Effector memory CD4-positive, alpha-beta T cell (primary cell): Measurements from ENCODE around the gene CTSA.
A peak's percentile ranks its signal among the peaks of the same experiment; 100 is the strongest.

ENCODE experiments used
- DNase-seq, 3 donors: peaks; one replicate each; pipeline ENCODE4 v3.0.0-alpha.2; 2020
- H3K27ac ChIP-seq: 2 replicates; pipeline ENCODE4 v1.7.0; 2013; ENCODE audit warnings: mild to moderate bottlenecking, low read length, moderate library complexity; ENCODE audit not compliant: insufficient read depth, poor library complexity, severe bottlenecking
- H3K27me3 ChIP-seq: replicated peaks from 2 replicates; pipeline ENCODE4 v1.7.0; 2013; ENCODE audit warnings: mild to moderate bottlenecking, low read length; ENCODE audit not compliant: insufficient read depth, control insufficient read depth, poor library complexity, severe bottlenecking
- H3K36me3 ChIP-seq: 2 replicates; pipeline ENCODE4 v1.7.0; 2013; ENCODE audit warnings: mild to moderate bottlenecking, low read length, moderate library complexity; ENCODE audit not compliant: control insufficient read depth, insufficient read depth
- H3K4me1 ChIP-seq: 2 replicates; pipeline ENCODE4 v1.7.0; 2013; ENCODE audit warnings: low read length, mild to moderate bottlenecking; ENCODE audit not compliant: control insufficient read depth, insufficient read depth, poor library complexity, severe bottlenecking
- H3K4me3 ChIP-seq: 2 replicates; pipeline ENCODE4 v1.7.0; 2013; ENCODE audit warnings: low read length, low read depth, mild to moderate bottlenecking; ENCODE audit not compliant: insufficient read depth, poor library complexity, severe bottlenecking
- H3K9me3 ChIP-seq: 2 replicates; pipeline ENCODE4 v1.7.0; 2013; ENCODE audit warnings: mild to moderate bottlenecking, low read length, moderate library complexity; ENCODE audit not compliant: control insufficient read depth
- total RNA-seq, 3 donors: gene quantifications; one replicate each; lab custom pipeline; 2026; lab: John Stamatoyannopoulos, UW

CTSA gene
- total RNA-seq = 61.9 to 88.7 (median 76.9) reads per million in 3 donors

DNA sequence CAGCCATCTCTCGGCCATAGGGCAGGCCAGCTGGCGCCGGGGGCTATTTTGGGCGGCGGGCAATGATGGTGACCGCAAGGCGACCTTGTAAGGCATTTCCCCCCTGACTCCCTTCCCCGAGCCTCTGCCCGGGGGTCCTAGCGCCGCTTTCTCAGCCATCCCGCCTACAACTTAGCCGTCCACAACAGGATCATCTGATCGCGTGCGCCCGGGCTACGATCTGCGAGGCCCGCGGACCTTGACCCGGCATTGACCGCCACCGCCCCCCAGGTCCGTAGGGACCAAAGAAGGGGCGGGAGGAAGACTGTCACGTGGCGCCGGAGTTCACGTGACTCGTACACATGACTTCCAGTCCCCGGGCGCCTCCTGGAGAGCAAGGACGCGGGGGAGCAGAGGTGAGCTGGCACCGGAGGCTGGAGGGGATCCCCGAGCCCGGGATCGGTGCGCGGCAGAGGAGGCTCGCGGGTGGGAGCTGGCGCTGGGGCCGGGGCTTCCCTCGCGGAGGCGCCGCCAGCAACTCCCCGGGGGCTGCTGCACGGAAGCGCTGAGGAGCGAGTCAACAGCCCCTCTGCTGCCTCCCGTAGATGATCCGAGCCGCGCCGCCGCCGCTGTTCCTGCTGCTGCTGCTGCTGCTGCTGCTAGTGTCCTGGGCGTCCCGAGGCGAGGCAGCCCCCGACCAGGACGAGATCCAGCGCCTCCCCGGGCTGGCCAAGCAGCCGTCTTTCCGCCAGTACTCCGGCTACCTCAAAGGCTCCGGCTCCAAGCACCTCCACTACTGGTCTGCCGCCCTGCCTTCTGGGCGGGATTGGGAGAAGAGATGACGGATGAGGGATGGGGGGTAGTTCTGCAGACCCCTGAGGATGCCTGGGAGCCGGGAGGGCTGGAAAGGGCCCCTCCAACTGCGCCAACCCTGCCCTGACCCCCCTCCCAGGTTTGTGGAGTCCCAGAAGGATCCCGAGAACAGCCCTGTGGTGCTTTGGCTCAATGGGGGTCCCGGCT, at the start of gene CTSA, which contains the start of gene NEURL2:
CTSA (plus strand) TSS at position 351 of the 999 bp plus-strand sequence; CDS start at position 585, 234 bp downstream.
NEURL2 (minus strand) TSS at position 224 of the 999 bp plus-strand sequence; CDS start at position 7, 217 bp downstream.
- no peaks in the 10 kb centered on the region for H3K27me3 ChIP-seq

GRCh38 chr20:45841407-45842129, 49.6 kb upstream of the CTSA start:
- no peaks in the 10 kb centered on the region for H3K27me3 ChIP-seq

More for the DNA sequence above, at the start of gene CTSA, which contains the start of gene NEURL2:
- H3K4me3 ChIP-seq = peak within 1 kb of the TSS; percentile 82
- H3K36me3 ChIP-seq = peaks cover 7% of the 10 kb centered on the region
- DNase-seq = peak; percentile 76 to 79 (median 79)
- H3K27ac ChIP-seq = peak within 1 kb of the TSS; percentile 63
- H3K9me3 ChIP-seq = no peaks in the 10 kb centered on the region
- peaks cover 14% of the 10 kb centered on the region for H3K4me1 ChIP-seq

GRCh38 chr20:45842169-45842812, 48.8 kb upstream of the CTSA start:
- Histone ChIP-seq H3K4me3 (no peak overlapping the region), H3K27me3 (no peaks in the 10 kb centered on the region), H3K9me3 (no peaks in the 10 kb centered on the region), H3K36me3 (peaks cover 54% of the 10 kb centered on the region), H3K27ac (no peak overlapping the region), H3K4me1 (no peaks in the 10 kb centered on the region)
- no peak for DNase-seq

More at GRCh38 chr20:45841407-45842129, 49.6 kb upstream of the CTSA start:
- peaks cover 53% of the 10 kb centered on the region for H3K36me3 ChIP-seq
- H3K4me1 ChIP-seq = no peaks in the 10 kb centered on the region
- no peak overlapping the region for H3K27ac ChIP-seq
- H3K9me3 ChIP-seq = no peaks in the 10 kb centered on the region
- DNase-seq = no peak
- H3K4me3 ChIP-seq = no peak overlapping the region

- no peaks in the 10 kb centered on the region for H3K9me3 ChIP-seq
- H3K36me3 ChIP-seq = peaks cover 60% of the 10 kb centered on the region
Observed at GRCh38 chr20:45843506-45843905, 47.6 kb upstream of the CTSA start.

DNA sequence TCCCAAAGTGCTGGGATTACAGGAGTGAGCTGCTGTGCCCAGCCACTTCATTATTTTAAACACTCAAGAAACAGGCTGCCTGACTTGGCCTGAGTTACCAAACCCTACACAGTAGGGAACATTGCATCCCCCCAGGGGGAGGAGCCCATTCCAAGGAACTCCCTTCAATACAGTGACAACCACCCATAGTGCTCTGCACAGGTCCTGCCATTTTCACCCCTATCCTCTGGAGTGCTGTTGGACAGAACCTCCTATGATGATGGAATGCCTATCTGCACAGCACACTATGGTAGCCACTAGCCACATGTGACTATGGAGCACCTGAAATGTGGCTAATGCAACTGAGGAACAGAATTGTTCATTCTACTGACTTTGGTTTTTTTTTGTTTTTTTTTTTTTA, 45.7 kb upstream of the CTSA start:
- no peak for DNase-seq
- H3K4me1 ChIP-seq = no peaks in the 10 kb centered on the region
- H3K4me3 ChIP-seq = no peak overlapping the region
- peaks cover 61% of the 10 kb centered on the region for H3K36me3 ChIP-seq
- no peak overlapping the region for H3K27ac ChIP-seq
- H3K27me3 ChIP-seq = no peaks in the 10 kb centered on the region
- no peaks in the 10 kb centered on the region for H3K9me3 ChIP-seq

More at GRCh38 chr20:45843506-45843905, 47.6 kb upstream of the CTSA start:
- H3K27ac ChIP-seq = no peak overlapping the region
- no peak overlapping the region for H3K4me3 ChIP-seq
- no peaks in the 10 kb centered on the region for H3K27me3 ChIP-seq
- no peak for DNase-seq
- no peaks in the 10 kb centered on the region for H3K4me1 ChIP-seq

- Histone ChIP-seq H3K9me3 (no peaks in the 10 kb centered on the region), H3K27ac (no peak overlapping the region), H3K4me1 (no peaks in the 10 kb centered on the region), H3K27me3 (no peaks in the 10 kb centered on the region), H3K4me3 (no peak overlapping the region), H3K36me3 (peaks cover 42% of the 10 kb centered on the region)
- DNase-seq = no peak
Observed at GRCh38 chr20:45848421-45848820, 42.7 kb upstream of the CTSA start.

GRCh38 chr20:45848969-45849582, 42.1 kb upstream of the CTSA start:
- Histone ChIP-seq H3K4me3 (no peak overlapping the region), H3K9me3 (no peaks in the 10 kb centered on the region), H3K27me3 (no peaks in the 10 kb centered on the region), H3K36me3 (peaks cover 36% of the 10 kb centered on the region), H3K4me1 (no peaks in the 10 kb centered on the region), H3K27ac (no peak overlapping the region)
- no peak for DNase-seq

DNA sequence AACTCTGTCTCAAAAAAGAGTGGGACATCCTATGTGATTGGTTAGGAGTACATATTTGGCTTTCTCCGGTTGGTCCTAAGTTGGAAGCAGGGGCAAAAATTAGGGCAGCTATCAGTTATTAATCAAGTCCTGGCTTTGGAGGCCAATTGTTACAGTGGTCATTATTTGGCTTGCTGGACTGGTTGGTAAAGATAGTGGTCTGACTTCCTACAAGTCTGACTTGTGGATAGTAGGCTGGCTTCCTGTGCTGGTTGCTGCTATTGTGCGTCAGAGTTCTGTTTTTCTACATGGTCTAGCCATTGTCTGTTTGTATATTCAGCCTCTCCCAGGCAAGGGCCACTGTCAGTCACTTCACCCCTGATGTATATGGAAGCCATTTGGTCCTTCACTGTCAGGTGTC, 40.9 kb upstream of the CTSA start:
- Histone ChIP-seq H3K36me3 (peaks cover 26% of the 10 kb centered on the region), H3K27ac (no peak overlapping the region), H3K9me3 (no peaks in the 10 kb centered on the region), H3K4me3 (no peak overlapping the region), H3K27me3 (no peaks in the 10 kb centered on the region), H3K4me1 (peaks cover 4% of the 10 kb centered on the region)
- no peak for DNase-seq

DNA sequence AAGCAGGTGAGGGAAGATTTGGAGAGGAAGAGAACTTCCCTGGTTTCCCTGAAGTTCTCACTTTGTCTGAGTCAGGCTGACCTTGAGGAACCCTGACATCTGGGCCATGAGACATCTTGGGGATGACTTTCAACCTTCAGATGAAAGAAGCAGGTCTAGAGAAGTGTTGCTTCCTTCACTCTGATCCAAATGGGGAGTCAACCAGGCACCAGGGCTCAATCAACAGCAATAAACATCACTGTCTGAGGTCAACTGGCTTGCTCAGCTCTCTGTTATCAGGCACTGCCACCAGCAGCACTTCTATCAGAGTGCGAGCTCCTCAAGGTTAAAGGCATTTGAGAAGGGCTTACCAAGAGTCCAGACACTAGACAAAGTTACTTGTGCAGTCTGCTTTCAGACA, 40.2 kb upstream of the CTSA start:
- Histone ChIP-seq H3K9me3 (no peaks in the 10 kb centered on the region), H3K4me3 (no peak overlapping the region), H3K27me3 (no peaks in the 10 kb centered on the region), H3K4me1 (peaks cover 7% of the 10 kb centered on the region), H3K36me3 (peaks cover 19% of the 10 kb centered on the region), H3K27ac (no peak overlapping the region)
- no peak for DNase-seq
